ENCODE results near the gene LTB4R2.

LTB4R2 gene

GRCh38 chr14:24311837-24312615, 2.1 kb downstream of the LTB4R2 start:
- peaks cover 65 to 67% of the 10 kb centered on the region in 2 donors for H3K4me1 Mint-ChIP-seq (ENCODE audit: low read depth in 2 of 2)
- H3K4me3 Mint-ChIP-seq, result peak overlapping the region; percentile 81 to 87
- DNase-seq (peak in 1 of 3 experiments; percentile 11), ATAC-seq (replicated peaks) (peak; percentile 8)
- H3K27ac Mint-ChIP-seq, result peak overlapping the region; percentile 80 to 93
- H3K9me3 Mint-ChIP-seq, result no peaks in the 10 kb centered on the region
- H3K36me3 Mint-ChIP-seq (ENCODE audit: insufficient read depth), result peaks cover 48% of the 10 kb centered on the region
- H3K27me3 Mint-ChIP-seq, result no peaks in the 10 kb centered on the region

GRCh38 chr14:24312736-24313507, 3.0 kb downstream of the LTB4R2 start:
- peak overlapping the region; percentile 81 to 87 for H3K4me3 Mint-ChIP-seq
- no peaks in the 10 kb centered on the region for H3K9me3 Mint-ChIP-seq
- H3K36me3 Mint-ChIP-seq (ENCODE audit: insufficient read depth), result peaks cover 45% of the 10 kb centered on the region
- H3K27ac Mint-ChIP-seq, result peak overlapping the region; percentile 80 to 93
- DNase-seq (peak in 2 of 3 experiments; percentile 17 to 35), ATAC-seq (replicated peaks) (no peak)
- H3K4me1 Mint-ChIP-seq (ENCODE audit: low read depth in 2 of 2), result peaks cover 64 to 65% of the 10 kb centered on the region in 2 donors
- H3K27me3 Mint-ChIP-seq, result no peaks in the 10 kb centered on the region

GRCh38 chr14:24313913-24314312, 4.0 kb downstream of the LTB4R2 start:
- Mint-ChIP-seq H3K9me3 (no peaks in the 10 kb centered on the region), H3K4me3 (peak overlapping the region; percentile 81 to 87), H3K36me3 (ENCODE audit: insufficient read depth) (peaks cover 45% of the 10 kb centered on the region), H3K27ac (peak overlapping the region; percentile 80 to 93), H3K27me3 (no peaks in the 10 kb centered on the region), H3K4me1 (ENCODE audit: low read depth in 2 of 2) (peaks cover 60 to 61% of the 10 kb centered on the region in 2 donors)
- ATAC-seq (replicated peaks) (no peak), DNase-seq (no peak)

GRCh38 chr14:24314377-24315193, 4.6 kb downstream of the LTB4R2 start:
- DNase-seq (no peak), ATAC-seq (replicated peaks) (no peak)
- Mint-ChIP-seq H3K27me3 (peaks cover 0 to 7% of the 10 kb centered on the region in 2 donors), H3K9me3 (no peaks in the 10 kb centered on the region), H3K4me1 (ENCODE audit: low read depth in 2 of 2) (peaks cover 55 to 56% of the 10 kb centered on the region in 2 donors), H3K4me3 (peak overlapping the region; percentile 81 to 87), H3K36me3 (ENCODE audit: insufficient read depth) (peaks cover 42% of the 10 kb centered on the region), H3K27ac (peak overlapping the region; percentile 80 to 93)

GRCh38 chr14:24315243-24315806, 5.4 kb downstream of the LTB4R2 start:
- no peak for ATAC-seq (replicated peaks)
- H3K4me3 Mint-ChIP-seq, result peak overlapping the region; percentile 81 to 87
- peaks cover 0 to 9% of the 10 kb centered on the region in 2 donors for H3K27me3 Mint-ChIP-seq
- DNase-seq, result no peak
- peak overlapping the region; percentile 80 to 93 for H3K27ac Mint-ChIP-seq
- no peaks in the 10 kb centered on the region for H3K9me3 Mint-ChIP-seq
- H3K4me1 Mint-ChIP-seq (ENCODE audit: low read depth in 2 of 2), result peaks cover 48 to 50% of the 10 kb centered on the region in 2 donors
- H3K36me3 Mint-ChIP-seq (ENCODE audit: insufficient read depth), result peaks cover 37% of the 10 kb centered on the region

GRCh38 chr14:24315807-24316596, 6.1 kb downstream of the LTB4R2 start:
- Mint-ChIP-seq H3K27ac (peak overlapping the region; percentile 80 to 83), H3K9me3 (no peaks in the 10 kb centered on the region), H3K4me1 (ENCODE audit: low read depth in 2 of 2) (peaks cover 48 to 49% of the 10 kb centered on the region in 2 donors), H3K36me3 (ENCODE audit: insufficient read depth) (peaks cover 37% of the 10 kb centered on the region), H3K4me3 (peak overlapping the region; percentile 51 to 87), H3K27me3 (peaks cover 0 to 9% of the 10 kb centered on the region in 2 donors)
- DNase-seq (no peak), ATAC-seq (replicated peaks) (no peak)

GRCh38 chr14:24316597-24316950, 6.6 kb downstream of the LTB4R2 start:
- H3K9me3 Mint-ChIP-seq, result no peaks in the 10 kb centered on the region
- H3K27me3 Mint-ChIP-seq, result peaks cover 0 to 9% of the 10 kb centered on the region in 2 donors
- H3K27ac Mint-ChIP-seq, result no peak overlapping the region
- peaks cover 47 to 48% of the 10 kb centered on the region in 2 donors for H3K4me1 Mint-ChIP-seq (ENCODE audit: low read depth in 2 of 2)
- ATAC-seq (replicated peaks), result no peak
- no peak for DNase-seq
- no peak overlapping the region for H3K4me3 Mint-ChIP-seq
- peaks cover 32% of the 10 kb centered on the region for H3K36me3 Mint-ChIP-seq (ENCODE audit: insufficient read depth)

- peak overlapping the region; percentile 11 to 15 for H3K27ac Mint-ChIP-seq
- ATAC-seq (replicated peaks), result no peak
Measured at GRCh38 chr14:24317141-24317928, 7.4 kb downstream of the LTB4R2 start.

GRCh38 chr14:24321212-24321975, 11.5 kb downstream of the LTB4R2 start:
- ATAC-seq (replicated peaks) (no peak), DNase-seq (no peak)
- Mint-ChIP-seq H3K36me3 (ENCODE audit: insufficient read depth) (no peaks in the 10 kb centered on the region), H3K27me3 (peaks cover 0 to 9% of the 10 kb centered on the region in 2 donors), H3K27ac (no peak overlapping the region), H3K9me3 (no peaks in the 10 kb centered on the region), H3K4me1 (ENCODE audit: low read depth in 2 of 2) (peaks cover 10 to 11% of the 10 kb centered on the region in 2 donors), H3K4me3 (no peak overlapping the region)

More at GRCh38 chr14:24317141-24317928, 7.4 kb downstream of the LTB4R2 start:
- Mint-ChIP-seq H3K27me3 (peaks cover 0 to 9% of the 10 kb centered on the region in 2 donors), H3K9me3 (no peaks in the 10 kb centered on the region), H3K4me3 (no peak overlapping the region), H3K36me3 (ENCODE audit: insufficient read depth) (peaks cover 24% of the 10 kb centered on the region), H3K4me1 (ENCODE audit: low read depth in 2 of 2) (peaks cover 40% of the 10 kb centered on the region in 2 donors)
- no peak for DNase-seq

- Mint-ChIP-seq H3K4me3 (no peak overlapping the region), H3K4me1 (ENCODE audit: low read depth in 2 of 2) (peaks cover 13 to 15% of the 10 kb centered on the region in 2 donors), H3K27me3 (peaks cover 0 to 9% of the 10 kb centered on the region in 2 donors)
Measured at GRCh38 chr14:24322672-24323071, 12.7 kb downstream of the LTB4R2 start.

GRCh38 chr14:24323341-24323740, 13.4 kb downstream of the LTB4R2 start:
- Mint-ChIP-seq H3K4me1 (ENCODE audit: low read depth in 2 of 2) (peaks cover 16 to 19% of the 10 kb centered on the region in 2 donors), H3K27me3 (peaks cover 0 to 9% of the 10 kb centered on the region in 2 donors), H3K4me3 (no peak overlapping the region), H3K9me3 (no peaks in the 10 kb centered on the region), H3K36me3 (ENCODE audit: insufficient read depth) (no peaks in the 10 kb centered on the region), H3K27ac (peak overlapping the region in 1 of 2 donors; percentile 15)
- DNase-seq (no peak), ATAC-seq (replicated peaks) (no peak)

More at GRCh38 chr14:24322672-24323071, 12.7 kb downstream of the LTB4R2 start:
- H3K36me3 Mint-ChIP-seq (ENCODE audit: insufficient read depth), result no peaks in the 10 kb centered on the region
- peak overlapping the region in 1 of 2 donors; percentile 46 for H3K27ac Mint-ChIP-seq
- no peaks in the 10 kb centered on the region for H3K9me3 Mint-ChIP-seq
- DNase-seq (no peak), ATAC-seq (replicated peaks) (no peak)

Data from effector memory CD8-positive, alpha-beta T cell (primary cell).